ENCODE data around the gene SPATA24. TPM values are rescaled to one million over a fixed set of nuclear protein-coding genes. Genes with fewer than 3 reads are reported as not detected.
A peak's percentile ranks its signal among the peaks of the same experiment; 100 is the strongest.

SPATA24 gene
- total and polyA plus RNA-seq, 2 of the 13 experiments (the other 11 are each of a cell fraction or from before 2014, with no cell fraction given) = 6.0 to 11.1 TPM

- TF ChIP-seq THAP9 (CRISPR knock-in tag; IDR thresholded peaks at IDR 0.05; ENCODE audit: borderline replicate concordance) (peak; percentile 82), ZNF557 (CRISPR knock-in tag; IDR thresholded peaks at IDR 0.05) (no peak), ZFP90 (CRISPR knock-in tag; IDR thresholded peaks at IDR 0.05; ENCODE audit: borderline replicate concordance) (peak; percentile 86), ZNF616 (CRISPR knock-in tag; IDR thresholded peaks at IDR 0.05; ENCODE audit: low read depth) (no peak), CREB1 (IDR thresholded peaks at IDR 0.05) (no peak; the same call in none of the 2 replicates), CREB1 (CRISPR knock-in tag; IDR thresholded peaks at IDR 0.05) (peak; percentile 85), PAXIP1 (CRISPR knock-in tag; conservative IDR thresholded peaks at IDR 0.05) (peak; percentile 45), RFXAP (CRISPR knock-in tag; IDR thresholded peaks at IDR 0.05; ENCODE audit: borderline replicate concordance) (peak; percentile 31; the same call in 1 of the 2 replicates), POGZ (CRISPR knock-in tag; IDR thresholded peaks at IDR 0.05) (peak; percentile 48; the same call in 1 of the 2 replicates), ZMYM4 (CRISPR knock-in tag; IDR thresholded peaks at IDR 0.05) (0 out of 2 replicates have a peak, but pooled peaks have one; percentile 20), ZBTB7B (CRISPR knock-in tag; IDR thresholded peaks at IDR 0.05) (no peak), MEIS1 (CRISPR knock-in tag; IDR thresholded peaks at IDR 0.05; ENCODE audit: borderline replicate concordance) (no peak), DR1 (CRISPR knock-in tag; IDR thresholded peaks at IDR 0.05) (peak; percentile 29; the same call in 1 of the 2 replicates), PATZ1 (CRISPR knock-in tag; IDR thresholded peaks at IDR 0.05) (peak; percentile 75), ZNF710 (CRISPR knock-in tag; IDR thresholded peaks at IDR 0.05; ENCODE audit: borderline replicate concordance) (peak; percentile 64; the same call in 1 of the 2 replicates), CREBL2 (CRISPR knock-in tag; IDR thresholded peaks at IDR 0.05; ENCODE audit: borderline replicate concordance) (0 out of 2 replicates have a peak, but pooled peaks have one; percentile 60)
Observed at GRCh38 chr5:139403787-139404483, at the start of gene SPATA24 (continued).

Measured in HepG2 (cell line).